ENCODE data around the gene VASP. TPM values are rescaled to one million over a fixed set of nuclear protein-coding genes. Genes with fewer than 3 reads are reported as not detected.

Gene VASP
- total and polyA plus RNA-seq, 9 of the 15 experiments (the other 6 are each of a cell fraction or from before 2014, with no cell fraction given) = 16.7 to 261 (median 112) TPM

GRCh38 chr19:45514376-45515051 lies 7.2 kb downstream of the VASP start (continued):
- TF ChIP-seq, protein P1, sequence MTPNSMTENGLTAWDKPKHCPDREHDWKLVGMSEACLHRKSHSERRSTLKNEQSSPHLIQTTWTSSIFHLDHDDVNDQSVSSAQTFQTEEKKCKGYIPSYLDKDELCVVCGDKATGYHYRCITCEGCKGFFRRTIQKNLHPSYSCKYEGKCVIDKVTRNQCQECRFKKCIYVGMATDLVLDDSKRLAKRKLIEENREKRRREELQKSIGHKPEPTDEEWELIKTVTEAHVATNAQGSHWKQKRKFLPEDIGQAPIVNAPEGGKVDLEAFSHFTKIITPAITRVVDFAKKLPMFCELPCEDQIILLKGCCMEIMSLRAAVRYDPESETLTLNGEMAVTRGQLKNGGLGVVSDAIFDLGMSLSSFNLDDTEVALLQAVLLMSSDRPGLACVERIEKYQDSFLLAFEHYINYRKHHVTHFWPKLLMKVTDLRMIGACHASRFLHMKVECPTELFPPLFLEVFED (CRISPR knock-in tag; conservative IDR thresholded peaks at IDR 0.05) = no peak
- TF ChIP-seq STAG1 (CRISPR knock-in tag; IDR thresholded peaks at IDR 0.05; ENCODE audit: borderline replicate concordance) = no peak
- TF ChIP-seq KDM1A (IDR thresholded peaks at IDR 0.05) = peak; percentile 59 to 76; a peak in 2 of 4 replicates
- TF ChIP-seq HEY1 (CRISPR knock-in tag; IDR thresholded peaks at IDR 0.05; ENCODE audit: borderline replicate concordance) = no peak
- TF ChIP-seq FOXM1 (IDR thresholded peaks at IDR 0.05; ENCODE audit: low read depth) = no peak
- TF ChIP-seq FOXM1 (CRISPR knock-in tag; IDR thresholded peaks at IDR 0.05; ENCODE audit: low read depth) = no peak
- no peak for TF ChIP-seq NCOA2 (IDR thresholded peaks at IDR 0.05; ENCODE audit: partially characterized antibody in 2 of 2)
- no peak for TF ChIP-seq ZNF830 (CRISPR knock-in tag; IDR thresholded peaks at IDR 0.05)
- TF ChIP-seq HDAC8 (tag; IDR thresholded peaks at IDR 0.05) = no peak
- no peak for TF ChIP-seq ZC3H11A (IDR thresholded peaks at IDR 0.05; ENCODE audit: low read depth, low read length)
- peak; percentile 92 for TF ChIP-seq RBM25 (IDR thresholded peaks at IDR 0.05; ENCODE audit: low read depth, low read length, severe bottlenecking)
- no peak for TF ChIP-seq NFATC3 (IDR thresholded peaks at IDR 0.05)
- TF ChIP-seq FUS (optimal IDR thresholded peaks at IDR 0.05; ENCODE audit: low read depth, low read length) = no peak
- no peak for TF ChIP-seq ZNF24 (IDR thresholded peaks at IDR 0.05)
- TF ChIP-seq POLR2H (tag; IDR thresholded peaks at IDR 0.05; ENCODE audit: low read depth) = no peak
- TF ChIP-seq TAL1 (IDR thresholded peaks at IDR 0.05) = no peak
- TF ChIP-seq TBP (optimal IDR thresholded peaks at IDR 0.05; ENCODE audit: low read depth, low read length) = no peak
- no peak for TF ChIP-seq HDAC3 (IDR thresholded peaks at IDR 0.05; ENCODE audit: borderline replicate concordance, partially characterized antibody)
- TF ChIP-seq RBM39 (optimal IDR thresholded peaks at IDR 0.05; ENCODE audit: low read depth, low read length) = peak; percentile 12
- TF ChIP-seq, protein P2, sequence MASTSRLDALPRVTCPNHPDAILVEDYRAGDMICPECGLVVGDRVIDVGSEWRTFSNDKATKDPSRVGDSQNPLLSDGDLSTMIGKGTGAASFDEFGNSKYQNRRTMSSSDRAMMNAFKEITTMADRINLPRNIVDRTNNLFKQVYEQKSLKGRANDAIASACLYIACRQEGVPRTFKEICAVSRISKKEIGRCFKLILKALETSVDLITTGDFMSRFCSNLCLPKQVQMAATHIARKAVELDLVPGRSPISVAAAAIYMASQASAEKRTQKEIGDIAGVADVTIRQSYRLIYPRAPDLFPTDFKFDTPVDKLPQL (IDR thresholded peaks at IDR 0.05; ENCODE audit: extremely low read depth, insufficient read length) = no peak
- no peak for TF ChIP-seq ZNF764 (CRISPR knock-in tag; IDR thresholded peaks at IDR 0.05; ENCODE audit: low read depth)
- TF ChIP-seq MEF2D (tag; conservative IDR thresholded peaks at IDR 0.05; ENCODE audit: low read depth) = no peak
- TF ChIP-seq CBX1 (IDR thresholded peaks at IDR 0.05; ENCODE audit: low read depth) = no peak
- TF ChIP-seq POLR2A (conservative IDR thresholded peaks at IDR 0.05) = no peak
- TF ChIP-seq DNMT1 (IDR thresholded peaks at IDR 0.05) = no peak
- no peak for TF ChIP-seq ZNF274 (IDR thresholded peaks at IDR 0.05; ENCODE audit: borderline replicate concordance, low read depth, low read length)
- TF ChIP-seq HNRNPLL (IDR thresholded peaks at IDR 0.05; ENCODE audit: low read depth, low read length, poor library complexity, severe bottlenecking) = no peak
- no peak for TF ChIP-seq C11orf30 (IDR thresholded peaks at IDR 0.05; ENCODE audit: low read depth)
- no peak for TF ChIP-seq BRD9 (IDR thresholded peaks at IDR 0.05; ENCODE audit: low read depth, partially characterized antibody)
- no peak for TF ChIP-seq ZNF431 (CRISPR knock-in tag; IDR thresholded peaks at IDR 0.05)

Measured in K562 (cell line).